IMR-90 (cell line): ENCODE results near the gene ADH1C. TPM values are rescaled to one million over a fixed set of nuclear protein-coding genes. Genes with fewer than 3 reads are reported as not detected.

Experiments used
- ATAC-seq: fragments of 200-7000 bp; cut with Tn5 transposase; 2 replicates; pipeline ENCODE4 v1.9.1; 2020; ENCODE audit warnings: low read depth, mild to moderate bottlenecking, moderate library complexity
- BruUV-seq: library from RNA; stranded (reverse); fragments of 400-500 nt; replicated peaks from 2 replicates; lab custom pipeline; 2021; lab: Mats Ljungman, UMichigan
- CTCF ChIA-PET: fragments of 300-600 bp; formaldehyde crosslinking; extraction: SDS; loops from one replicate; lab custom pipeline; 2021; ENCODE audit warnings: antibody characterized with exemption; lab: Yijun Ruan, JAX
- POLR2A ChIA-PET: fragments of 300-600 bp; sonication (Branson Sonifier 250); formaldehyde crosslinking; loops from one replicate; lab custom pipeline; 2022; ENCODE audit warnings: antibody characterized with exemption; ENCODE audit not compliant: unreplicated experiment; lab: Charles Lee
- DNase-seq: peaks from one replicate; pipeline ENCODE4 v3.0.0; 2013
- H2AFZ ChIP-seq: replicated peaks from 2 replicates; pipeline ENCODE3; 2013; ENCODE audit warnings: low read length, mild to moderate bottlenecking; ENCODE audit not compliant: poor library complexity
- H2AK5ac ChIP-seq: 2 replicates; pipeline ENCODE4 v1.6.1; 2013; ENCODE audit warnings: low read depth, low read length, inconsistent platforms
- H2AK9ac ChIP-seq: replicated peaks from 2 replicates; pipeline ENCODE3; 2013; ENCODE audit warnings: mild to moderate bottlenecking, low read depth, low read length, moderate library complexity; ENCODE audit not compliant: poor library complexity
- H2BK120ac ChIP-seq: 2 replicates; pipeline ENCODE4 v1.6.1; 2013; ENCODE audit warnings: low read depth, low read length, inconsistent platforms
- H2BK15ac ChIP-seq: 3 replicates; pipeline ENCODE4 v1.6.1; 2013; ENCODE audit warnings: low read depth, low read length, inconsistent platforms
- H2BK20ac ChIP-seq: 2 replicates; pipeline ENCODE4 v1.6.1; 2013; ENCODE audit warnings: low read depth, mild to moderate bottlenecking, inconsistent platforms, low read length, moderate library complexity
- H2BK5ac ChIP-seq: 2 replicates; pipeline ENCODE4 v1.6.1; 2013; ENCODE audit warnings: mild to moderate bottlenecking, low read depth, low read length, inconsistent platforms; ENCODE audit not compliant: poor library complexity, severe bottlenecking
- H3K14ac ChIP-seq: replicated peaks from 2 replicates; pipeline ENCODE4 v1.6.1; 2013; ENCODE audit warnings: low read depth, low read length, inconsistent platforms
- H3K18ac ChIP-seq: 2 replicates; pipeline ENCODE4 v1.6.1; 2013; ENCODE audit warnings: low read depth, low read length, control low read depth
- H3K23ac ChIP-seq: 2 replicates; pipeline ENCODE4 v1.6.1; 2013; ENCODE audit warnings: low read depth, low read length, inconsistent platforms
- H3K27ac ChIP-seq: 2 replicates; pipeline ENCODE4 v1.5.1; 2013; ENCODE audit warnings: mild to moderate bottlenecking, control low read depth, low read length; ENCODE audit not compliant: insufficient read depth
- H3K27me3 ChIP-seq: 2 replicates; pipeline ENCODE4 v1.6.1; 2013; ENCODE audit warnings: low read length; ENCODE audit not compliant: control insufficient read depth, insufficient read depth
- H3K36me3 ChIP-seq: 2 replicates; pipeline ENCODE4 v1.6.1; 2013; ENCODE audit warnings: low read length, mixed read lengths; ENCODE audit not compliant: control insufficient read depth, insufficient read depth
- H3K4ac ChIP-seq: 2 replicates; pipeline ENCODE4 v1.6.1; 2013; ENCODE audit warnings: low read depth, low read length, inconsistent platforms
- H3K4me1 ChIP-seq: 2 replicates; pipeline ENCODE4 v1.6.1; 2013; ENCODE audit warnings: low read length, mixed read lengths; ENCODE audit not compliant: control insufficient read depth, insufficient read depth
- H3K4me2 ChIP-seq: 2 replicates; pipeline ENCODE4 v1.6.1; 2013; ENCODE audit warnings: low read depth, mild to moderate bottlenecking, control low read depth, low read length, moderate library complexity
- H3K4me3 ChIP-seq: 2 replicates; pipeline ENCODE4 v1.5.1; 2013; ENCODE audit warnings: low read depth, mild to moderate bottlenecking, control low read depth, low read length, moderate library complexity; ENCODE audit not compliant: insufficient read depth
- H3K56ac ChIP-seq: 2 replicates; pipeline ENCODE4 v1.6.1; 2013; ENCODE audit warnings: low read length, inconsistent platforms; ENCODE audit not compliant: insufficient read depth; ENCODE audit errors: extremely low read depth
- H3K79me1 ChIP-seq, 2 experiments: 2 replicates each; pipeline ENCODE4 v1.6.1; 2013; ENCODE audit warnings: low read length in 2 of 2, inconsistent platforms in 1 of 2, low read depth in 1 of 2
- H3K9ac ChIP-seq: 2 replicates; pipeline ENCODE4 v1.6.1; 2013; ENCODE audit warnings: low read depth, low read length, control low read depth
- H3K9me1 ChIP-seq: 2 replicates; pipeline ENCODE4 v1.6.1; 2013; ENCODE audit warnings: low read length, inconsistent platforms; ENCODE audit not compliant: insufficient read depth
- H3K9me3 ChIP-seq: 2 replicates; pipeline ENCODE4 v1.6.1; 2013; ENCODE audit warnings: low read length; ENCODE audit not compliant: control insufficient read depth, insufficient read depth
- H4K20me1 ChIP-seq: 2 replicates; pipeline ENCODE4 v1.6.1; 2013; ENCODE audit warnings: low read length, inconsistent platforms; ENCODE audit not compliant: insufficient read depth
- H4K5ac ChIP-seq: 2 replicates; pipeline ENCODE4 v1.6.1; 2013; ENCODE audit warnings: mild to moderate bottlenecking, low read depth, low read length, control low read depth
- H4K8ac ChIP-seq, 2 experiments: 2 replicates each; pipeline ENCODE4 v1.6.1; 2013; ENCODE audit warnings: low read depth in 2 of 2, low read length in 2 of 2, control low read depth in 1 of 2, inconsistent platforms in 1 of 2
- H4K91ac ChIP-seq: 2 replicates; pipeline ENCODE4 v1.6.1; 2013; ENCODE audit warnings: low read depth, low read length, inconsistent platforms; ENCODE audit not compliant: insufficient read depth
- POLR2A ChIP-seq: IDR thresholded peaks from 2 replicates; pipeline ENCODE4 v1.6.1; 2012; ENCODE audit warnings: mild to moderate bottlenecking, low read depth, low read length
- WGBS, 2 experiments: methylation state at CpG; one replicate each; pipeline versions ENCODE4 v1.1.5 to v1.1.7; 2013; ENCODE audit warnings: missing lambda C conversion rate in 2 of 2; ENCODE audit not compliant: insufficient read length in 1 of 2; ENCODE audit errors: extremely low coverage in 2 of 2; 5-methylcytosine and 5-hydroxymethylcytosine counted together
- dilution Hi-C: fragments of 300-500 bp; cut with HindIII; formaldehyde crosslinking; loops from one replicate; pipeline ENCODE4 v1.14.3; 2018; ENCODE audit warnings: low sequenced_read_pairs; ENCODE audit not compliant: unreplicated experiment
- in situ Hi-C: fragments of 300-500 bp; cut with MboI; formaldehyde crosslinking; loops from 3 replicates; pipeline ENCODE4 v1.14.3; 2019; ENCODE audit warnings: low sequenced_read_pairs, inconsistent platforms, mixed read lengths
- intact Hi-C: fragments of 100-400 bp; cut with micrococcal nuclease; formaldehyde crosslinking; loops from 2 replicates; pipeline ENCODE4 v1.10.0; 2022
- polyA plus RNA-seq, 3 experiments: library from polyadenylated mRNA; depleted of rRNA; stranded (reverse); fragments of >200 nt; gene quantifications; 2 replicates each; pipeline ENCODE4 v1.2.3, GENCODE V29; 2012; ENCODE audit warnings: low replicate concordance in 1 of 3
- total RNA-seq: library from RNA; depleted of rRNA; stranded (reverse); fragments of >200 nt; gene quantifications from 2 replicates; pipeline ENCODE4 v1.2.3, GENCODE V29; 2012

The ADH1C gene
- total and polyA plus RNA-seq, 2 of the 4 experiments (the other 2 are of a cell fraction) = 0.26 TPM; not detected in 1

DNA sequence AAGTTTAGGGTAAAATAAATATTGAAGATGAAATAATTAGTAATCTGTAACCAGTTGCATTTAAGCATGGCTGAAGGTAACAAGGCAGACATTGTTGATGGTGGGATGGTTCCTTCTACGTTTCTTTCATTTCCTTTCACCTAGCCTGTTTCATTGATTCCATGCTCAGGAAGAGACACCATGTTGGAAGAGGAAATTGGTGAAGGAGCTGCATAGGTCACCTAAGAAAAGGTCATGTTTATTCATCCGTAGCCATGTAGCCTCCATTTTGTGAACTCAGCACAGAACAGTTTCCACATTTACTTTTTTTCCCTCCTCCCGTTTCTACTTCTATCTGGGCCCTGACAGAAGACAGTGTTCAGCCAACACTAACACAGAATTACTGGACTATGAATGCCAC, 35.2 kb downstream of the ADH1C start:
- H3K79me1 ChIP-seq = no peaks in the 10 kb centered on the region
- H4K20me1 ChIP-seq = no peaks in the 10 kb centered on the region
- ChIA-PET POLR2A (no interaction called here), CTCF (no interaction called here)
- in situ Hi-C loops = no loop called here
- H3K27ac ChIP-seq = no peak overlapping the region; the same call in 1 of the 2 replicates
- dilution Hi-C loops = no loop called here
- ATAC-seq (no peak), DNase-seq (no peak)
- TF ChIP-seq POLR2A = no peak
- H2BK20ac ChIP-seq = no peak overlapping the region
- H3K4me2 ChIP-seq = no peak overlapping the region
- no peak overlapping the region for H4K91ac ChIP-seq
- peaks cover 17% of the 10 kb centered on the region; the same call in 1 of the 2 replicates for H3K36me3 ChIP-seq
- no peak overlapping the region; the same call in 1 of the 2 replicates for H3K14ac ChIP-seq
- no peaks in the 10 kb centered on the region for H3K9me3 ChIP-seq
- 67% methylated on average over 1 of the region's 3 CpGs; no CpG with 5 or more reads in 1 of the 2 experiments for WGBS, 2 experiments
- H3K9me1 ChIP-seq = no peaks in the 10 kb centered on the region
- intact Hi-C loops = no loop called here
- H2AK5ac ChIP-seq = no peak overlapping the region
- H2AK9ac ChIP-seq = no peak overlapping the region
- H2BK15ac ChIP-seq = peak overlapping the region; percentile 7; the same call in 1 of the 3 replicates
- peaks cover 4% of the 10 kb centered on the region; the same call in 1 of the 2 replicates for H3K4me1 ChIP-seq
- H3K23ac ChIP-seq = no peak overlapping the region
- no peak overlapping the region for H3K18ac ChIP-seq
- no TSS peak for BruUV-seq
- H4K5ac ChIP-seq = peak overlapping the region; percentile 71; the same call in 1 of the 2 replicates
- no peak overlapping the region for H2BK120ac ChIP-seq
- H3K4ac ChIP-seq = peak overlapping the region; percentile 1; the same call in 1 of the 2 replicates
- H2AFZ ChIP-seq = no peak overlapping the region
- no peaks in the 10 kb centered on the region for H3K27me3 ChIP-seq
- H3K9ac ChIP-seq = no peak overlapping the region
- H2BK5ac ChIP-seq = no peak overlapping the region
- no peak overlapping the region for H3K4me3 ChIP-seq
- 0 out of 4 replicates have a peak overlapping the region, but pooled peaks of 1 of the 2 experiments have one; percentile 13 for H4K8ac ChIP-seq
- H3K56ac ChIP-seq = no peak overlapping the region
